ENCODE data around the gene PHRF1.

- TF ChIP-seq, protein P1, sequence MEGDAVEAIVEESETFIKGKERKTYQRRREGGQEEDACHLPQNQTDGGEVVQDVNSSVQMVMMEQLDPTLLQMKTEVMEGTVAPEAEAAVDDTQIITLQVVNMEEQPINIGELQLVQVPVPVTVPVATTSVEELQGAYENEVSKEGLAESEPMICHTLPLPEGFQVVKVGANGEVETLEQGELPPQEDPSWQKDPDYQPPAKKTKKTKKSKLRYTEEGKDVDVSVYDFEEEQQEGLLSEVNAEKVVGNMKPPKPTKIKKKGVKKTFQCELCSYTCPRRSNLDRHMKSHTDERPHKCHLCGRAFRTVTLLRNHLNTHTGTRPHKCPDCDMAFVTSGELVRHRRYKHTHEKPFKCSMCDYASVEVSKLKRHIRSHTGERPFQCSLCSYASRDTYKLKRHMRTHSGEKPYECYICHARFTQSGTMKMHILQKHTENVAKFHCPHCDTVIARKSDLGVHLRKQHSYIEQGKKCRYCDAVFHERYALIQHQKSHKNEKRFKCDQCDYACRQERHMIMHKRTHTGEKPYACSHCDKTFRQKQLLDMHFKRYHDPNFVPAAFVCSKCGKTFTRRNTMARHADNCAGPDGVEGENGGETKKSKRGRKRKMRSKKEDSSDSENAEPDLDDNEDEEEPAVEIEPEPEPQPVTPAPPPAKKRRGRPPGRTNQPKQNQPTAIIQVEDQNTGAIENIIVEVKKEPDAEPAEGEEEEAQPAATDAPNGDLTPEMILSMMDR (IDR thresholded peaks at IDR 0.05; ENCODE audit: poor library complexity), result no peak
- TF ChIP-seq EZH2 (IDR thresholded peaks at IDR 0.05; ENCODE audit: borderline replicate concordance) (no peak), EZH2phosphoT487 (IDR thresholded peaks at IDR 0.05; ENCODE audit: low read depth, severe bottlenecking, unreplicated experiment) (no peak)
Measured at GRCh38 chr11:563066-563811, 13.0 kb upstream of the PHRF1 start.

Data from hepatocyte (in vitro differentiated cells).